ENCODE measurements around the gene AIMP1. TPM values are rescaled to one million over a fixed set of nuclear protein-coding genes. Genes with fewer than 3 reads are reported as not detected.

Gene AIMP1
- total and polyA plus RNA-seq, 2 of the 13 experiments (the other 11 are each of a cell fraction or from before 2014, with no cell fraction given) = 28.6 to 82.9 TPM

DNA sequence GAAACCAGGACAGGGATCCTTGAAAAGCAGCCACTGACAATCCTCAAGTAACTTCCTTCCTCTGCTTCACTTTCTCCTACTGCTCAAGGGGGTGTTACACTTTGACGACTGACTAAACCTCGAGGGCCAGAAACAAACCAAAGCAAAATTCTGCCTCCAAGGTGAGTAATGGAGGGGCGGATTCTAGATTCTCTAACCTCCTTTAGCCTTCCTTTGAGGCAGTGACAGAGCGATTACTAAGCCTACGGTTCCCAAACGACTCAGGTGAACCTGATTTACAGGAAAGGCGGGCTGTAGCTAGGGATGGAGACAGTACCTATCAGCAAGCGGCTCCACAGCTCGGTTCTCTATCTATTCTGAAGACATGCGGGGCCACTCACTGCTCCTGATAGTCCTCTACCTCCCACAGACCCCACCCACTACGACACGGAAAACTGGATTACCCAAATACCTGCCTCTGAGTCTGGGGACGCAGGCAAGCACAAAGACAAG is 828 bp upstream of the AIMP1 start (continued):
- TF ChIP-seq XRCC5 (optimal IDR thresholded peaks at IDR 0.05; ENCODE audit: low read length) (peak; percentile 41), ZMAT5 (CRISPR knock-in tag; IDR thresholded peaks at IDR 0.05; ENCODE audit: borderline replicate concordance, low read depth) (no peak), KLF6 (CRISPR knock-in tag; IDR thresholded peaks at IDR 0.05) (no peak; the same call in 1 of the 2 replicates)

- peak overlapping the region; percentile 89 to 97 (median 93) for H3K4me3 ChIP-seq (replicated peaks in 1 of 3; ENCODE audit: insufficient read depth in 1 of 3, low read depth in 2 of 3, low read length in 3 of 3)
- peak overlapping the region; percentile 66 for H2AFZ ChIP-seq (ENCODE audit: low read length)
- under 1% methylated on average over 13 of the region's 13 CpGs for WGBS (ENCODE audit: low lambda C conversion rate)
- H3K27ac ChIP-seq (ENCODE audit: extremely low read length, insufficient read depth, low read length) = peak overlapping the region; percentile 99
- ChIA-PET CTCF (ENCODE audit: low intra/inter-chr PET ratio, low total read pairs) (no interaction called here), POLR2A (interaction anchor here (1.3 to 2.7 kb wide), 5 partner anchors 14 to 59 kb away, joined by 3 to 45 read pairs (median 16); no protein-coding TSS in a partner anchor)
- H3K9me3 ChIP-seq (ENCODE audit: low read length) = no peaks in the 10 kb centered on the region
- H3K9ac ChIP-seq (ENCODE audit: insufficient read depth, low read depth, low read length) = peak overlapping the region; percentile 99
- TSS peak; percentile 82 for BruUV-seq (replicated peaks)
- 0 out of 5 replicates have a peak, but pooled peaks cover 0 to 4% of the 10 kb centered on the region in 2 experiments for H3K36me3 ChIP-seq (replicated peaks in 1 of 2; ENCODE audit: control insufficient read depth in 1 of 2, insufficient read depth in 2 of 2, low read length in 2 of 2)
- DNase-seq (ENCODE audit: low spot score) = no peak
- no peak; the same call in 1 of the 3 replicates for ATAC-seq
- intact Hi-C loops (cut with micrococcal nuclease; ENCODE audit: unreplicated experiment) (loop anchor here (1.0 to 10.0 kb wide), 5 partner anchors 30 to 612 kb away; partner anchors contain the start of genes GIMD1, GSTCD and INTS12), in situ Hi-C loops (cut with HindIII; ENCODE audit: extremely low pct_ligation_motif_present, low pct_unique_long_range_greater_than_20kb) (no loop called here)
- H3K4me1 ChIP-seq (ENCODE audit: insufficient read depth, low read length) = peaks cover 52% of the 10 kb centered on the region
- FAIRE-seq = no peak
- H3K27me3 ChIP-seq (ENCODE audit: control insufficient read depth in 1 of 2, insufficient read depth in 2 of 2, low read length in 2 of 2) = no peaks in the 10 kb centered on the region; a peak in 2 of 5 replicates
- no peaks in the 10 kb centered on the region for H4K20me1 ChIP-seq (ENCODE audit: insufficient read depth, low read length)
- peak overlapping the region; percentile 75 for H3K4me2 ChIP-seq (ENCODE audit: low read depth, low read length)
- peaks cover 89% of the 10 kb centered on the region for H3K79me2 ChIP-seq (ENCODE audit: insufficient read depth, low read length)
- TF ChIP-seq ZNF451 (CRISPR knock-in tag; IDR thresholded peaks at IDR 0.05) (peak; percentile 2; the same call in 1 of the 2 replicates), ISL2 (CRISPR knock-in tag; IDR thresholded peaks at IDR 0.05) (peak; percentile 19; the same call in 1 of the 2 replicates), SALL1 (CRISPR knock-in tag; IDR thresholded peaks at IDR 0.05) (no peak), NFIC (IDR thresholded peaks at IDR 0.05; ENCODE audit: low read length) (peak; percentile 30; the same call in 1 of the 2 replicates), JARID2 (CRISPR knock-in tag; IDR thresholded peaks at IDR 0.05; ENCODE audit: insufficient replicate concordance) (peak; percentile 17), FOXA3 (CRISPR knock-in tag; IDR thresholded peaks at IDR 0.05) (no peak), ZNF816 (CRISPR knock-in tag; IDR thresholded peaks at IDR 0.05; ENCODE audit: borderline replicate concordance) (no peak), ATF7 (IDR thresholded peaks at IDR 0.05) (0 out of 2 replicates have a peak, but pooled peaks have one; percentile 1), ATF7 (CRISPR knock-in tag; IDR thresholded peaks at IDR 0.05) (no peak), ZNF777 (CRISPR knock-in tag; IDR thresholded peaks at IDR 0.05) (no peak), HOXA5 (CRISPR knock-in tag; IDR thresholded peaks at IDR 0.05) (no peak), ONECUT2 (CRISPR knock-in tag; IDR thresholded peaks at IDR 0.05) (peak; percentile 76), RBM22 (optimal IDR thresholded peaks at IDR 0.05; ENCODE audit: low read length) (peak; percentile 84)
- TF ChIP-seq, protein P1, sequence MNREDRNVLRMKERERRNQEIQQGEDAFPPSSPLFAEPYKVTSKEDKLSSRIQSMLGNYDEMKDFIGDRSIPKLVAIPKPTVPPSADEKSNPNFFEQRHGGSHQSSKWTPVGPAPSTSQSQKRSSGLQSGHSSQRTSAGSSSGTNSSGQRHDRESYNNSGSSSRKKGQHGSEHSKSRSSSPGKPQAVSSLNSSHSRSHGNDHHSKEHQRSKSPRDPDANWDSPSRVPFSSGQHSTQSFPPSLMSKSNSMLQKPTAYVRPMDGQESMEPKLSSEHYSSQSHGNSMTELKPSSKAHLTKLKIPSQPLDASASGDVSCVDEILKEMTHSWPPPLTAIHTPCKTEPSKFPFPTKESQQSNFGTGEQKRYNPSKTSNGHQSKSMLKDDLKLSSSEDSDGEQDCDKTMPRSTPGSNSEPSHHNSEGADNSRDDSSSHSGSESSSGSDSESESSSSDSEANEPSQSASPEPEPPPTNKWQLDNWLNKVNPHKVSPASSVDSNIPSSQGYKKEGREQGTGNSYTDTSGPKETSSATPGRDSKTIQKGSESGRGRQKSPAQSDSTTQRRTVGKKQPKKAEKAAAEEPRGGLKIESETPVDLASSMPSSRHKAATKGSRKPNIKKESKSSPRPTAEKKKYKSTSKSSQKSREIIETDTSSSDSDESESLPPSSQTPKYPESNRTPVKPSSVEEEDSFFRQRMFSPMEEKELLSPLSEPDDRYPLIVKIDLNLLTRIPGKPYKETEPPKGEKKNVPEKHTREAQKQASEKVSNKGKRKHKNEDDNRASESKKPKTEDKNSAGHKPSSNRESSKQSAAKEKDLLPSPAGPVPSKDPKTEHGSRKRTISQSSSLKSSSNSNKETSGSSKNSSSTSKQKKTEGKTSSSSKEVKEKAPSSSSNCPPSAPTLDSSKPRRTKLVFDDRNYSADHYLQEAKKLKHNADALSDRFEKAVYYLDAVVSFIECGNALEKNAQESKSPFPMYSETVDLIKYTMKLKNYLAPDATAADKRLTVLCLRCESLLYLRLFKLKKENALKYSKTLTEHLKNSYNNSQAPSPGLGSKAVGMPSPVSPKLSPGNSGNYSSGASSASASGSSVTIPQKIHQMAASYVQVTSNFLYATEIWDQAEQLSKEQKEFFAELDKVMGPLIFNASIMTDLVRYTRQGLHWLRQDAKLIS (CRISPR knock-in tag; IDR thresholded peaks at IDR 0.05) = peak; percentile 13; the same call in 1 of the 2 replicates
- TF ChIP-seq, protein P2, sequence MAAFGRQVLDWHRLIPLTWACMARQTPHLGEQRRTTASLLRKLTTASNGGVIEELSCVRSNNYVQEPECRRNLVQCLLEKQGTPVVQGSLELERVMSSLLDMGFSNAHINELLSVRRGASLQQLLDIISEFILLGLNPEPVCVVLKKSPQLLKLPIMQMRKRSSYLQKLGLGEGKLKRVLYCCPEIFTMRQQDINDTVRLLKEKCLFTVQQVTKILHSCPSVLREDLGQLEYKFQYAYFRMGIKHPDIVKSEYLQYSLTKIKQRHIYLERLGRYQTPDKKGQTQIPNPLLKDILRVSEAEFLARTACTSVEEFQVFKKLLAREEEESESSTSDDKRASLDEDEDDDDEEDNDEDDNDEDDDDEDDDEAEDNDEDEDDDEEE (CRISPR knock-in tag; IDR thresholded peaks at IDR 0.05) = 0 out of 2 replicates have a peak, but pooled peaks have one; percentile 5
Measured at GRCh38 chr4:106316773-106317409, 541 bp downstream of the AIMP1 start.

All from HepG2 (cell line).